HG02798 (cell line): ENCODE data around the gene COL26A1.
"Not testable (repeated sequence)": the region's sequence is repeated elsewhere in the genome, so short reads cannot be mapped to it uniquely, and the experiment has no call there.

Source experiments
- ATAC-seq: cut with Tn5 transposase; IDR thresholded peaks from one replicate; pipeline ENCODE4 v1.9.1; 2021; ENCODE audit warnings: mild to moderate bottlenecking; ENCODE audit not compliant: unreplicated experiment, poor library complexity

COL26A1 gene

DNA sequence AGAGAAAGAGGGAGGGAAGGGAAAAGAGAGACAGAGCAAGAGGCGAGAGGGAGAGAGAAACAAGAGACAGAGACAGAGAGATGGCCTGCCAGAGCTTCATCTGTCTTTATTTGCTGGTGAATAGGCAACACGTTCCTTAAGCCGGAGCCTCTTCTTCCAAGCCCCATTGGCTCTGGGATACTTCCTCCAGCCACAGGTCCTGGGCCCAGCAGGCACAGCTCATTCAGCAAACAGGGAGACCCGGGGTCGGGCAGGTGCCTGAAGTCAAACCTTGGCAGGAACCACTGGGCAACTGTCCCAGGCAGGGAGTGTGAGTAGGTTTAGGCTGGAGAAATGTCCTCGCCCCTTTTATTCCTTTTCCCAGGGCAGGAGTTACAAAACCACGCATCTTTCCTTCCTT, 198.2 kb downstream of the COL26A1 start:
- ATAC-seq = no peak

DNA sequence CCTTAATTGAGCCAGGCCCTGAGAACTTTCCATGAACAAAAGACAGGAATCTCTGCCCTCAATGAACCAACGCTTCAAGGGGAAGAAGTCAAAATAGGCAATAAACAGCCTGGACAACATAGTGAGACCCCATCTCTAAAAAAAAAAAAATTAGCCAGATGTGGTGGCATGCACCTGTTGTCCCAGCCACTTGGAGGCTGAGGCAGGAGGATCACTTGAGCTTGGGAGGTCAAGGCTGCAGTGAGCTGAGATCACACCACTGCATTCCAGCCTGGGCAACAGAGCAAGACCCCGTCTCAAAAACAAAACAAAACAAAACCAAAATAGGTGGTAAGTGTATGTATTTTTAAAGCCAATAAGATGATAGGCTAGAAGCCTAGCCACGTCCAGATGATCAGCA, 198.6 kb downstream of the COL26A1 start:
- not testable (repeated sequence) for ATAC-seq

DNA sequence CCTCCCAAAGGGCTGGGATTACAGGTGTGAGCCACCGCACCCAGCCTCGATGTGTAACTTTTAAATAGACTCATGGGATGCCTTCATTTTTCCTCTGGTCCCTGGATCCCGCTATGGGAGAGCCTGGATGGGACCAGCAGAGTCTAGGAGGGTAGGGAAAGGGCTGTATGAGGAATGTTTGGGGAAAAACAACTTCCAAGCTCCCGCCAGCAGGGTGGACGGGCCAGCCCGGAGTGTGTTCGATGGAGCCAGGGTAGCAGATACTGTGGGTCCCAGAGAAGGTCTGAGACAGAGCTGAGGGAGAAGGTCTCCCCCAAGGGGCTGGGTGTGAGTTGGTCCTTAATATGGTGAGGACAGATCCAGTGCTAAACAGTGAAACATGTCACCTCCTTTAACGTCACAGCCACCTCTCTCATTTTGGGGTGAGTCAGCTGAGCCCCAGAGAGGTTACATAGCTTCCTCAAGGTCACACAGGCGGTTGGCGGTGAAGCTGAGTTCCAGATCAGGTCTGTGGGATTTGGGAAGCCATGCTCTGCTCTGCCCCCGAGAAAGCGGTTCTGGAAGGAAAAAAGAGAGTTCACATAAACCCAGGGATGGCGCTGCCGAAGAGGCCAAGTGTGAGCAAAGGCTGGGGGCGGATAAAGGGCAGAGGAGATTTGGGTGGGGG, 200.0 kb downstream of the COL26A1 start:
- no peak for ATAC-seq

DNA sequence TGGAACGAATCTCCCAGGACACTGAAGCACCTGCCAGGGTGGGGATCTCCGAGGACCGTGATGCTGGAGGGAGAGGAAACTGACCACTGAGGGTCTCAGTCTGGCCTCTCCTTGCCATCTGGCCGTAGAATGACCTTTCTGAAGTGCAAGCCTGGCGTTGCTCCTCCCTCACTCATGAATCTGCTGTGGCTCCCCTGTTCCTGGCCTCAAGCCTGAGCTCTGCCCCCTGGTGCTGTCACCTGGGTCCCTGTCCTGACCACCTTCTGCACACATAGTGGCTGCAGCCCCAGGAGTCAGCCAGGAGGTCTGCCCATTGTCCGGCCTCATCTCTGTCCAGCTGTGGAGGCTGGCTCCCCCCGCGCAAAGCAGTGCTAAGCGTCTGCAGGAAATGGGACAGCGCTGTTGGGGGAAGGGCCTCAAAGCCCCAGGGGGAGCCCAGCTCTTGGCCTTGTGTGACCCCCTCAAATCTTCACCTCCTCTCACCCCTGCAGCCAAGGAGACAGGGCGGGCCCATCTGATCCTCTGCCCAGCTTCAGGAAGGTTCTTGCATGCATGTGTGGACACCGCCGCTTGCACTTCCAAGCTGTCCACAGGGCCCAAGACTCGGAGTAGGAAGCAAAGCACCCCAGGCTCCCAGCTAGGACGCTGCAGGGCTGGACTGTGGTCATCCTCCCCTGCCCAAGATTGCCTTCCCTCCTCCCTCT, 200.7 kb downstream of the COL26A1 start:
- ATAC-seq = no peak

DNA sequence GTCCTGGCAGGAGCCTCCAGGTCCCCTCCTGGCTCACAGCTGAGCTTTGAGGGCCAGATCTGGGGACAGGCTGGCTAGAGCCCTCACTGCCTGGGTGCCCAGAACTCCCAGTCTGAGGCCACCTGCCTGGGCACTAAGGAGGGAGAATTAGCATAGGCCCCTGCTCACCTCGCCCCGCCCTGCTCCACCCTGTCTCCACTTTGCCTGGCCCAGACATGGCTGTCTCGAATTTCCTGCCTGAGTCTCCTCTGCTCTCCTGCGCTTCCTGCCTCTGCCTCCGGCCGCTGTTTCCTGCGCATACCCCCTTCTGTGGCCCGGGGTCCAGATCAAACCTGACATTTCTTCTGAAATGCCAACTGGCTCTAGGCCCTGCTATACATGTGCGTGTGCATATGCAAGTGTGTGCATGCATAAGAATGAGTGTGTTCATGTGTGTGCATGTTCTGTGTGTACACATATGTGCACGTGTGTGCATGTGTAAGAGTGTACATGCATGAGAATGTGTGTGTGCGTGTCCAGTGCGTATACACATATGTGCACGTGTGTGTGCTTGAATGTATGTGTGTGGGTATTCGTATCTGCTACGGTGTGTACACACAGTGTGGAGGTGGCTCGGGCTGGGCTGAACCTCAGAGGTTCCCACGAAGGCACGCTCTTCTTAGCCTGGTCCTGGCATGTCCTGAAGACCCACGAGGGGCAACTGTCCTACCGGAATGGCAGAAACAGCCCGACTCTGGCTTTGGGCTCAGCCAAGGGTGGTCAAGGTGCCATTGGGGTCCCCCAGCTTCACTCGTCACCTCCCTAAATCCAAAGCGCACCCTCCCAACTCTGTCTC, 201.5 kb downstream of the COL26A1 start:
- ATAC-seq = no peak

DNA sequence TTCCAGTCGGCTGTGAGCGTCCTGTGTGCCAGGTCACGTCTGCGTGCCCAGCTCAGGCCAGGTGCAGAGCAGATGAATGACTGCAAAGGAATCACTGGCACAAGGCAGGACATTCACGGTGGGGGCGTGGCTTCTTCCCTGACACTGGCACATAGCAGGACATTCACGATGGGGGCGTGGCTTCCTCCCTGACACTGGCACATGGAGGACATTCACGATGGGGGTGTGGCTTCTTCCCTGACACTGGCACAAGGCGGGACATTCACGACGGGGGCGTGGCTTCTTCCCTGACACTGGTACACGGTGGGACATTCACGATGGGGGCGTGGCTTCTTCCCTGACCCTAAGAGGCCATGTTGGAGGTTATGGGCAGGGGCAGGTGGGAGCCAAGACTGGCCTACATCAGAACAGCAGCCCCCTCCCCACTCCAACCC, 202.1 kb downstream of the COL26A1 start:
- no peak for ATAC-seq

DNA sequence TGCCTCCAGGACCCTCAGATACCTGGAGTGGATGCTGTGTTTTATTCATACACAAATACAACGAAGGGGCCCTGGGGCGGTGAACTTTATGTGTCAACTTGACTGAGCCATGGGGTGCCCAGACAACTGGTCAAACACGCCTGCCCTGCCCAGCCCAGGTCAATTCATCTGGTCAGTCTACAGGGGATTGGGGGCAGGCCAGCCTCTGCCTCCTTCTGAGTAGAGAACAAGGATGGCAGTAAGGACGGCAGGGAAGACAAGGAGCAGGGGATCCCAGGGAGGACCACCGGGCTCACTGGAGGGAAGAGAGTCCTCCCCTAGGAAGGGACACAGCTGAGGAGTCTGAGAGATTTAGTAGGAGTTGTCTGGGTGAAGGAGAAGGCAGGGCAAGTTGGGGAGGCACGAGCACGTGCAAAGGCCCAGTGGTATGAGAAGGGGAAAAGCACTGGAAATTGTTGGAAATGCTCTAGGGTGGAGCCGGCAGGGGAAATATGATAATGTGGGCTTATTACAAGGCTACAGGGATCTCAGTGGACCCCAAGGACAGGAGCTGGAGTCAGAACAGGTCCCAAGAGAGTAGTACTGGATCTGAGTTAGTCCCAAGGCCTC, 203.0 kb downstream of the COL26A1 start:
- no peak for ATAC-seq

DNA sequence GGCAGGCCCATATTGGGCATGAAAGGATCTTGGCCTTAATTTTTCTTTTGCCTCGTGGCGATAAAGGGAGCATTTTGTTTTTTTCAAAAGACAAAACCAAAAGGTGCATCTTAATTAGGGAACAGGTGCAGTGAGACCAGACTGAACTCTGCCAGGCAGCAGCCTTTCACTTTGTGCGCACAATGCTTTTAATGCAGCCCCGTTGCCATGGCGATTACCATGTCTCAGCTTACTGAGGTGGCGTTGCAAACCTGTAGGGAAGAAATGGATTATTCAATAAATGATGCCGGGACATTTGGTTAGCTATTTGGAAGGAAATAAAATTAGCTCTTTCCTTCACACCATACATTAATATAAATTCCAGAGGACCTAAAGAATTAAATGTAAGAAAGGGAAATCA, 204.6 kb downstream of the COL26A1 start:
- no peak for ATAC-seq

DNA sequence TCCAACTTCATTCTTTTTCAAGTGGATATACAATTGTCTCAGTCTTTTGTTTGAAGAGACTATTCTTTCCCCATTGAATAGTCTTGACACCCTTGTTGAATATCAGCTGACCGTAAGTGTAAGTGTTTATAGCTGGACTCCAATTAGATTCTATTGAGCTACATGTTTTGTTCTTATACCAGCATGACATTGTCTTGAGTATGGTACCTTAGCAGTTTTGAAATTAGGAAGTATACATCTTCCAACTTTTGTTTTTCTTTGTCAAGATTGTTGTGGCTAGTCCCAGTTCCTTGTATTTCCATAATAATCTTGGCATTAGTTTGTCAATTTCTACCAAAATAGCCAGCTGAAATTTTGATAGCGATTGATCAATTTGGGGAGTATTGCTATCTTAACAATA, 209.5 kb downstream of the COL26A1 start:
- ATAC-seq = no peak

DNA sequence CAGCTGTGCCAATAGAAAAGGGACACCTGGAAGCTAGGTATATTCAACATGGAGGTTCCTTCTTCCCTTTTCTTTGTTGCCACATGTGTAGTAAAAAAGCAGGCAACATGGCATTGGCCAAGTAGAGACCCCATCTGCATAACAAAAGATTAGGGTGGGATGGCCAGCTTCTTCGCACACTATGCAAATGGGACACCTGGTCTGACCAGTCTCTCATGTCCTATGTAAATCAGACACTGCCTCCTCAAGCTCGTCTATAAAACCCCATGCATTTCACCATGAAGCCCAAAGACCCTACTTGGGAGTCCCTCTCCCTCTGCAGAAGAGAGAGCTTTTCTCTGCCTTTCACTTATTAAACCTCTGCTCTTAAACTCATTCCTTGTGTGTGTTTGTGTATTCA, 212.5 kb downstream of the COL26A1 start:
- no peak for ATAC-seq

DNA sequence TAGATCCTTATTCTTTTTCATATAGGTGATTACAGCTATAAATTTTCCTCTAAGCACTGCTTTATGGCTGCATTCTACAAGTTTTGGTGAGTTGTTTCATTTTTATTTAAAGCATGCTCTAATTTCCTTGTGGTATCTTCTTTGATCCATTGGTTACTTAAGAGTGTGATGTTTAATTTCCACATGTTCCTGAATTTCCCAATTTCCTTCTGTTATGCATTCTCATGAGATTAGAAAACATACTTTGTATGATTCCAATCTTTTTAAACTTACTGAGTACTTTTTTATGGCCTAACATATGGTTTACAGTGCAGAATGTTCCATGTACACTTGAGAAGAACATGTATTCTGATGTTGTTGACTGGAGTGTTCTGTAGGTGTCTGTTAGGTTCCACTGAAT, 213.0 kb downstream of the COL26A1 start:
- no peak for ATAC-seq

DNA sequence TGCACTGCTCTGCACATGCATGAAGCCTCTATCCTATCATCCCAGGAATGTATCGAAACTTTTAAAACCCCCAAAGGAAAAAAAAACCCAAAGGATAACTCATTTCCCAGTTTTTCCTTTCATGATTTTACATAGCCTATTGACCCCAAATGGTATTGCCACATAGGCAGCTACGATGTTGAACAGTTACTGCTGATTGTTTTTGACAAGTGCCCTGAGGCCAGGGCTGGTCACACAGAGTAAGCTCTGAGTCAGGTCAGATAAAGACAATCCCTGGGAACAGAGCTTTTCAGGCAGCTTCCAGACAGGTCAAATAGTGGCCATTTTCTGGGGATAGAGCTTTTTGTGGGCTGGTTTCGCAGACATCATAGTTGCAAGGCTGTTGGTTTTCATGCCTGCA, 214.3 kb downstream of the COL26A1 start:
- no peak for ATAC-seq

DNA sequence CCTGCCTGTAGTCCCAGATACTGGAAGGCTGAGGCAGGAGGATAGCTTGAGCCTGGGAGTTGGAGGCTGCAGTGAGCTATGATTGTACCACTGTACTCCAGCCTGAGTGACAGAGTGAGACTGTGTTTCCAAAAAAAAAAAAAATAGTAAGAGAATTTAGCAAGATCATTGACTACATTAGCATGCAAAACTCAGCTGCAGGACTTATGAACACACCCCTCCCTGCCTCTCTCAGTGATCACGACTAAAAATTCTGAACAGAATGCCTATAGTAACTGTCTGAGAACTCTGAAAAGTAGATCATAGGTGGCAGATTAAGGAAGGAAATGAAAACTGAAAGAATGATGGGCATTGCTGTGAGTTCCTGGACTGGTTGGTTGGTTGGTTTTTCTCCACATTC, 215.9 kb downstream of the COL26A1 start:
- ATAC-seq = no peak

DNA sequence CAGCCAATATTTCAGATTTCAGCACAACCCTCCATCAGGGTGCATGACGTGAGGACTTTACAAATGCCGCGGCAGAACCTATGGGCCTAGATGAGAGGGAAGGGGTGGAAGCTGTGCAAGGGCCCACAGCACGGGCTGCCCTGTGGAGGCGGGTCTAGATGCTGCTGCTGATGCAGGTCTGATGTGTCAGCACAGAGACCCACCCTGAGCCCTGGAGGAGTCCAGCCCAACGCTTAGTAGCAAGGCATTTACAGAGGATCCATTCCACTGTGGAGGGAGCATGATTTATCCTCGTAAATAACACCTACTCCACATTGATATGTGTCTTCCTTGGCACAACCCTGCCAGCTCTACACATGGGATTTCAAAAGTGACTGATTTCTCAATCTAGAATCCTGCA, 217.9 kb downstream of the COL26A1 start:
- ATAC-seq = no peak

DNA sequence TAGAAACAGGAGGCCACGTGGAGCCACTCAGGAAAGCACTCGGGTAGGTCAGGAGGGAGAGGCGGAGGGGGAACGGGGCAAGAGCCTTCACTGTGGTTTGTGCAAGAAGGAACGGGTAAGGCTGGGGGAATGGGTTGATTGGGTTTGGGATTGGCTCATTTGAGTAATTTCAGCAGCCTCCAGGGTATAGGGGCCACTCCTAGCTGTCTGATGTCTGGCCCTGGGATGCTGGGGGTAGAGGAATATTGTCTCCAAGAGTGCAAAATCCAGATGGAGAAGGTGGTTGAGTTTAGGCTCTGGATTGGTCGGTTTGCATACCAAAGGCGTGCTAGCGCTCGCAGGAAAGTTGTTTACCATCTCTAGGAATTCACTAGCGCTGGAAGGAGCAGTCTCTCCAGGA, 219.2 kb downstream of the COL26A1 start:
- no peak for ATAC-seq

DNA sequence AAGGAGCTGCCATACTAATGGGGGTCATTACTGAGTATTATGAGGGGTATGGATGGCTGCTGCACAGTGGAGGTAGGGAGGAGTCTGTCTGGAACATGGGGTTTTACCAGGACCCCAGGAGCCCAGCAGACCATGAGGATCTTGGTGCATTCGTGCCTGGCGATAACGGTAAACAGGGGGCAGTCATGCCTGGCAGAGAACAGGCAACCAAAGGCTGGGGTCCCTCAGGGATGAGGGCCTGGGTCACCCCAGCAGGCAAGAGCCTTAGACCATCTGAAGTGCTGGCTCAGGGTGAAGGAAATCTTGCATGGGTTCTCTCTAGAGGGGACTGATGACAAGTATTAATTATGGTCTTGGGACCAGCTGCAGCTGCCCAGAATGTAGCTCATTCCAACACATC, 220.3 kb downstream of the COL26A1 start:
- no peak for ATAC-seq

DNA sequence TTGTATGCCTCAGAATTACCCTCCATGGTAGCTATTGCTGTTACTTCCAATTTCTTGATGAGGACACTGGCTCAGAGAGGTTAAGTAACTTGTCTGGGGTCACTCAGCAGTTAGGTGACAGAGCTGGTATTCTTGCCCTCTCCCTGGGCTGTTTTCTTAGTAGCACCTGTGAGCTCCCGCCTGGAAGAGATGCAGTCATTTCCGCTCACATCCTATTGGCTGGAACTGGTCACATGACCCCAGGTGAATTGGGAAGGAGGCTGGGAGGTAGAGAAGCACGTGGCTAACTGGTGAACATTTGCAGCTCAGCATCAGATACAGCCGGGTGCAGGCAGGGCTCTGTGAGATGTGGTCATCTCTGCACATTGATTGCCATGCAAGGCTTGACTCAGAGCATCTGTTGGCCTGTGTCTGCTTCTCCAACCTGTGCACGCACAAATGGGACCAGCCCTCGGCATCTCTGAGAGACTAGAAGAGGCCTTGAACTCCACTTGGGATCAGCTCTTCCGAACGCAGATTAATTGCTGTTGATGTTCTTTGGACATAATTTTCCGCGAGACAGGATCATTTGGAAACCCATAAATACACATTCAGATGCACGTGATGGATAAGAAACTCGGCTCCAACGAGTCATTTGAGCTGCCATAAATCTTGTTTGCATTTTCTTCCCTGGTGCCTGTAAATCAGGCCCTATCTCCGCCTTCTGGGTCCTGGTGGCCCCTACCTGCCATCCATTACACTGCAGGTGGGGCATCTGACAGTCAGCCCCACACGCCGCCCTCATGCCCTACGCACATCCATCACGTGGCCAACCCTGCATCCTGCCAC, 223.6 kb downstream of the COL26A1 start:
- ATAC-seq = no peak

DNA sequence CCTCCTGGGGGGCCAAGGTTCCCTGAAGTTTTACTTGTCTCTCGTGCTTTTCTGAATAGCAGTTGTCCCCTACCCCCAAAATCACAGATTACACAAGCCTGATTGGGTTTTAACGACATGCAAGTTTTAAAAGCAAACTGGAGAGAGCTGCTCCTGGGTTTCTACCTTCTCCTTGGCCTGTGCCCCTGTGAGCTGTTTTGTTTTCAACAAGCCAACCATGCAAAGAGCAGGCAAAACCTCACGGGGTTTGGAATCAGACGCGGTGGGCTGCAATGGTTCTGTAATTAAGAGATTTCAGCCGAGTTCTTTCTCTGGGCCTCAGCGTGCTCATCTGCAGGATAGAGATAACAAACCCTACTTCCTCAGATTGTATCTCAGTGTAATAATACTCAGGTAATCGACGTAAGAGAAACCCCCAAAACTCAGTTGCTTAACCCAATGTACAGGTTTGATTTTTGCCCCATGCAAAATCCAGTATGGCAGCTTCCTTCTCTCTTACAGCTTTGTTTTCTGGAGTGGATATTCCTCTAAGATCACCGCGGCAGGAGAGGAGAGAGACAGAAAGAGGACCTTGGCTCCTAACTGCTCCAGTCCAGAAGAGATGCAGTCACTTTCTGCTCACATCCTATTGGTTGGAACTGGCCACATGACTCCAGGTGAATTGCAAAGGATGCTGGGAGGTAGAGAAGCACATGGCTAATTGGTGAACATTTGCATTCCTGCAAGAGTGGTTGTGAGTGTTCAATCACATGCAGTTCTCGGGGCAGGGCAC, 224.4 kb downstream of the COL26A1 start:
- ATAC-seq = no peak
